ENCODE measurements around the gene LRMDA.

- no peak for TF ChIP-seq CTCF (IDR thresholded peaks at IDR 0.05; ENCODE audit: borderline replicate concordance, extremely low read depth, low read length, poor library complexity, severe bottlenecking)
- no peak for TF ChIP-seq EZH2 (IDR thresholded peaks at IDR 0.05; ENCODE audit: borderline replicate concordance, low read depth, low read length, severe bottlenecking)
These were observed 811.5 kb downstream of the LRMDA start for GRCh38 chr10:76242956-76243355.

Measured in DND-41 (cell line).